ENCODE measurements around the gene DCDC2B.

The DCDC2B gene

DNA sequence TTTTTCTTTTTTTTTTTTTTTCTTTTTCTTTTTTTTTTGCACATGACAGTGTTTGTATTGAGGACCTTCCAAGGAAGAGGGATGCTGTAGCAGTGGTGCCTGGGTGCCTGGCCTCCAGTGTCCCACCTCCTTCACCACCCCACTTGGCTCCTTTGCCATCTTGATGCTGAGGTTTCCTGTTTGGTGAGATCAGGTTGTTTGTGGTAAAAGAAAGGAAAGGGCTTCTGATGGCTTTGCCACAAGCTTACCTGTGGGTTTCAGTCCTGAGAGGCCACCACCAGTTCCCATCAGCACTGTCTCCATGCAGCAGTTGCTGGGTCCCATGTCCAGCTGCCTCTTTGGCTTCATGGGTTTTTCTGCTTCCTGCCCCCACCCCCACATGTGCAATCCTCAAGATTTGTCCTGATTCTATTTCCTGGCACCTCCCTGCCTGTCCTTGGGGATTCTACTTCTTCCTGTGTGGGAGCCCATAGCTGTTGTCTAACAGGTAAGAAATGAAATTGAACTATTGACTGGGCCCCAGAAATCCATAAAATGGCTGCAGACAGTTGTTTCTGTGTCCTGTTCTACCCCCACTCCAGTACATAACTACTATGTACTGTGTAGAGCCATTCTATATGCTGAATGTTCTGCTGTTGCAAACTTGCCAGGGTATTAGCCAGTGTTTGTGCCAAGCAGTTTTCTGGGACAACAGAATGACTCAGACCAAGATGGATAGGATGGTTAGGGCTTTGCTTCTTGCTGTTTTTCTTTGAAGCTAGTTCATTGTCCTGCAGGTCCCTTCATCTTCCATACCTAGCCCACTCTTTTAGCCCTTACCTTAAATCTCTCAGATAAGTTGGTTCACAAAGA, 12.7 kb upstream of the DCDC2B start:
- H3K4me3 ChIP-seq (ENCODE audit: low read length) = no peak overlapping the region
- DNase-seq (ENCODE audit: low read depth) = no peak
- TF ChIP-seq, protein P1, sequence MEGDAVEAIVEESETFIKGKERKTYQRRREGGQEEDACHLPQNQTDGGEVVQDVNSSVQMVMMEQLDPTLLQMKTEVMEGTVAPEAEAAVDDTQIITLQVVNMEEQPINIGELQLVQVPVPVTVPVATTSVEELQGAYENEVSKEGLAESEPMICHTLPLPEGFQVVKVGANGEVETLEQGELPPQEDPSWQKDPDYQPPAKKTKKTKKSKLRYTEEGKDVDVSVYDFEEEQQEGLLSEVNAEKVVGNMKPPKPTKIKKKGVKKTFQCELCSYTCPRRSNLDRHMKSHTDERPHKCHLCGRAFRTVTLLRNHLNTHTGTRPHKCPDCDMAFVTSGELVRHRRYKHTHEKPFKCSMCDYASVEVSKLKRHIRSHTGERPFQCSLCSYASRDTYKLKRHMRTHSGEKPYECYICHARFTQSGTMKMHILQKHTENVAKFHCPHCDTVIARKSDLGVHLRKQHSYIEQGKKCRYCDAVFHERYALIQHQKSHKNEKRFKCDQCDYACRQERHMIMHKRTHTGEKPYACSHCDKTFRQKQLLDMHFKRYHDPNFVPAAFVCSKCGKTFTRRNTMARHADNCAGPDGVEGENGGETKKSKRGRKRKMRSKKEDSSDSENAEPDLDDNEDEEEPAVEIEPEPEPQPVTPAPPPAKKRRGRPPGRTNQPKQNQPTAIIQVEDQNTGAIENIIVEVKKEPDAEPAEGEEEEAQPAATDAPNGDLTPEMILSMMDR (IDR thresholded peaks at IDR 0.05; ENCODE audit: insufficient read depth, low read depth, low read length, missing control alignments) = no peak

DNA sequence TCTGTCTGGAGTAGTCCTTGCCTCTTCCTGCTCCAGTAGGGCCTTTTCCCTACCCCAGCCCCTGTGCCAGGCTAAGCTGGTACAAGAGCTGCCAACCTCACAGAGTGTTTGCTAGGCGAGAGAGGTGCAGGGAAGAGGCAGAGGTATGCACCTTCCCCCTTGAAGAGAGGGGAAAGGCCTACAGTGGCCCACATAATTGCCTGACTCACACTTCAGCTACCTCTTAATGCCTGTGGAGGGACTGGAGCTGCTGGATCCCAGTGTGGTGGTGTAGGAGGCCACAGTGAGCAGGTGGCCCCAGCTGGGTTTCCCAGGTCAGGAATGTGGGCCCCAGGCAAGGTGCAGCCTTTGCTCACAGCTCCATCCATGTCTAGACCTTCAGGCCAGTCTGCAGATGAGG, 11.8 kb upstream of the DCDC2B start:
- H3K4me3 ChIP-seq (ENCODE audit: low read length) = no peak overlapping the region
- no peak for DNase-seq (ENCODE audit: low read depth)
- TF ChIP-seq, protein P1 (IDR thresholded peaks at IDR 0.05; ENCODE audit: insufficient read depth, low read depth, low read length, missing control alignments) = no peak

DNA sequence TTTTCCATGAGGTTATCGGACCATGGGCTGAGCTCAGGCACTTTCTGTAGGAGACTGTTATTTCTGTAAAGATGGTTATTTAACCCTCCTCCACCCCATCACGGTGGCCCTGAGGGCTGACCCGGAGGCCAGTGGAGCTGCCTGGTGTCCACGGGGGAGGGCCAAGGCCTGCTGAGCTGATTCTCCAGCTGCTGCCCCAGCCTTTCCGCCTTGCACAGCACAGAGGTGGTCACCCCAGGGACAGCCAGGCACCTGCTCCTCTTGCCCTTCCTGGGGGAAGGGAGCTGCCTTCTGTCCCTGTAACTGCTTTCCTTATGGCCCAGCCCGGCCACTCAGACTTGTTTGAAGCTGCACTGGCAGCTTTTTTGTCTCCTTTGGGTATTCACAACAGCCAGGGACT, 11.1 kb upstream of the DCDC2B start:
- H3K4me3 ChIP-seq (ENCODE audit: low read length) = no peak overlapping the region
- TF ChIP-seq, protein P1 (IDR thresholded peaks at IDR 0.05; ENCODE audit: insufficient read depth, low read depth, low read length, missing control alignments) = no peak
- no peak for DNase-seq (ENCODE audit: low read depth)

DNA sequence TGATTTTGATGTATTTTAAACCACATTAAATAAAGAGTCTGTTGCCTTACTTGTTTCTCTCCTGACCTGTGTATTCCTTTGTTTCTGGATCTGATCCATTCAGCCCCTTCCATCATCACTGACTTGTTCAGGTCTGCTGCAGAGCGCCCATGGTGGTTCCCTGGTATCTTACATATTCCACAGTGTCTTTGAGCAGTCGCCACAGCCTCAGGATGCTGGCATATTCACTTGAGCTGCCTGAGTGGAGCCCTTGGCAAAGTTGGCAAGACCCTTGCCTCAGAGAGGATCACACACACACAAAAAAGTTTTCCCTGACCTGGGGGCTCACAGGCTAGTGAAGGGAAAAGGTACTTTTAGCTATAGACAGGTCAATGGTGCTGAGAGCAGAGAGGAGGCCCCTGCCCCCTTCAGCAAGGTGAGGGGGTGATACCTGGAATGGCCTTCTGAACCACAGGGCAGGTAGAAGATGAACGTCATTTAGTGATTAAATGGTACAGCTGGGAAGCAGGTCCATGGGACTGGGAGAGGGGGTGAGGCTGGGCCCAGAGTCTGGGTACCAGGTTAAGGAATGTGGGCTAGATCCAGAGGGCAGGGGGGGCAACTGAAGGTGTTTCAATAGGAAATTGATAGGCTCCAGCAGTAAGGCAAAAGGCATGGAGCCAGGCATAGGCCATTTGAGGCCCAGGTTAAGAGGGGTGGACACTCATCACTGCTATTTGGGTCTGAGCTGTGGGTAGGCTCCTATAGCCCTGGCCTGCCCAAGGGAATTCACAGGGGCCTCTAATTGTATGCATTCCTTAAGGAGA, 10.4 kb upstream of the DCDC2B start:
- DNase-seq (ENCODE audit: low read depth) = no peak
- TF ChIP-seq, protein P1 (IDR thresholded peaks at IDR 0.05; ENCODE audit: insufficient read depth, low read depth, low read length, missing control alignments) = no peak
- H3K4me3 ChIP-seq (ENCODE audit: low read length) = no peak overlapping the region

DNA sequence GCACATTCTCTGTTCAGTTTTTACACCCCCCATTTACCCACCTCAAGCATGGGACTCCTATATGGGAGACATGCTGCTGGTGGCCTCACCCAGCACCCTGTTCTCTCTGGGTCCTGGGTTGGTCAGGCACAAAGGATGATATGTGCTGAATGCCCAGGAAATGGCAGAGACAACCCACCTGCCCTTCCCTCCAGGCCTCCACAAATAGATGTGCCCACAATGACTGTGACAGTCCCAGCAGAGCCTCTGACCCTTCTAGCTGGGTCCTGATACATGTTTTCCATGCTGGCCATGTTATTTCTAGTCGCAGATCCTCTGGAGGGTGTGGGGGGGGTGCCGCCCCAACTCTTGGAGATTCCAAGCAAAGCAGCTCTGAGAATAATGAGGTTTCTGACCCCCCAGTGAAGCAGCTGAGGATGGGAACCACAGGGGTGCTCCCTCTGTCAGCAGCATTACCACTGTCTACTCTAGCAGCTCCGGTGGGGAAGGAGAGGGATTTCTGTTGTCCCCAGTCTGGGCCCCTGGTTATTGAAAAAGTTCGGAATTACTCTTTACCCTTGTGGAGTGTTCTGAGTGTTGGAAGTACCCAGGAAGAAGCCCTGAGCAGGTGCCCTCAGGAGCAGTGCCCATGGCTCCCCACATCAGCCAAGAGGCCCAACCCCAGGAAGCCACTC, 9.7 kb upstream of the DCDC2B start:
- no peak overlapping the region for H3K4me3 ChIP-seq (ENCODE audit: low read length)
- TF ChIP-seq, protein P1 (IDR thresholded peaks at IDR 0.05; ENCODE audit: insufficient read depth, low read depth, low read length, missing control alignments) = no peak
- DNase-seq (ENCODE audit: low read depth) = no peak

DNA sequence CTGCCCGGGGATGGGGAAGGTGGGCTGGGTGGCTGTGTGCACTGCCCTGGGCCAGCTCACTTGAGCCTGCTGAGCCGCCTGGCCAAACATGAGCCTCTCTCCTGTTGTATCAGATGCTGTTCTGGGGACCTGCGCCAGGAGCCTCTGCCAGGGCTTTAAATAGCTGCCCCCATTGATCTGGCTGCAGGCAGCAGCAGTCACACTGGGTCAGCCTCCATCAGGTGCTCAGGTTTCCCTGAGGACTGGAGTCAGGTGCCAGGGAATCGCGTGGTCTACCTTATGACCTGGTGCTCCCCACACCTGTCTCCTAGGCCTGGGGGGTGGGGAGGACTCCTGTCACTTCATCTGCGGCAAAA, 9.2 kb upstream of the DCDC2B start:
- DNase-seq (ENCODE audit: low read depth) = no peak
- H3K4me3 ChIP-seq (ENCODE audit: low read length) = peak overlapping the region; percentile 74
- TF ChIP-seq, protein P1 (IDR thresholded peaks at IDR 0.05; ENCODE audit: insufficient read depth, low read depth, low read length, missing control alignments) = no peak

All from epithelial cell of esophagus (primary cell).